Posterior vena cava (tissue), 2 donors: ENCODE measurements around the gene ZNRD2. TPM values are rescaled to one million over a fixed set of nuclear protein-coding genes. Genes with fewer than 3 reads are reported as not detected.
A peak's percentile ranks its signal among the peaks of the same experiment; 100 is the strongest.
"Not testable (repeated sequence)": the region's sequence is repeated elsewhere in the genome, so short reads cannot be mapped to it uniquely, and the experiment has no call there.

Experiments
- DNase-seq: peaks from one replicate; pipeline ENCODE4 v3.0.0-alpha.2; 2020; ENCODE audit warnings: low spot score
- intact Hi-C, 2 donors: fragments of 100-400 bp; cut with DNase I; formaldehyde crosslinking; loops; one replicate each; pipeline versions ENCODE4 v1.14.1 to v1.14.2; 2022 to 2023
- long read RNA-seq, 2 donors: library from polyadenylated mRNA; unstranded; transcript quantifications; one replicate each; pipeline ENCODE4 v2.0.0, GENCODE V29; 2020 to 2021
- total RNA-seq, 2 donors: library from RNA; stranded (reverse); fragmentation: NEBNext Ultra II Directional; extraction: Animal tissue kit (Norgen Biotek cat#: 25700); gene quantifications; one replicate each; pipeline ENCODE4 v1.2.1, GENCODE V29; 2021
- donor health status: DM: yes; HTN: yes; CAD: no.
- donor health status: DM: yes; HTN: yes; CAD: no.

The ZNRD2 gene, protein sequence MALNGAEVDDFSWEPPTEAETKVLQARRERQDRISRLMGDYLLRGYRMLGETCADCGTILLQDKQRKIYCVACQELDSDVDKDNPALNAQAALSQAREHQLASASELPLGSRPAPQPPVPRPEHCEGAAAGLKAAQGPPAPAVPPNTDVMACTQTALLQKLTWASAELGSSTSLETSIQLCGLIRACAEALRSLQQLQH
- total RNA-seq = 10 to 100 TPM; 29.2 to 29.5 TPM
- long read RNA-seq, donor 1, transcript SSSCA1-201 (4 exons, 698 nt) = major isoform, 7 of 9 reads
- long read RNA-seq, donor 1, partial matches to known transcripts = 0 of 9 reads
- long read RNA-seq, donor 1, other reads (novel, unspliced or antisense) = 2 of 9 reads
- long read RNA-seq, donor 2, transcript SSSCA1-201 (4 exons, 698 nt) = major isoform, 10 of 15 reads
- long read RNA-seq, donor 2, partial matches to known transcripts = 0 of 15 reads
- long read RNA-seq, donor 2, other reads (novel, unspliced or antisense) = 0 of 15 reads

DNA sequence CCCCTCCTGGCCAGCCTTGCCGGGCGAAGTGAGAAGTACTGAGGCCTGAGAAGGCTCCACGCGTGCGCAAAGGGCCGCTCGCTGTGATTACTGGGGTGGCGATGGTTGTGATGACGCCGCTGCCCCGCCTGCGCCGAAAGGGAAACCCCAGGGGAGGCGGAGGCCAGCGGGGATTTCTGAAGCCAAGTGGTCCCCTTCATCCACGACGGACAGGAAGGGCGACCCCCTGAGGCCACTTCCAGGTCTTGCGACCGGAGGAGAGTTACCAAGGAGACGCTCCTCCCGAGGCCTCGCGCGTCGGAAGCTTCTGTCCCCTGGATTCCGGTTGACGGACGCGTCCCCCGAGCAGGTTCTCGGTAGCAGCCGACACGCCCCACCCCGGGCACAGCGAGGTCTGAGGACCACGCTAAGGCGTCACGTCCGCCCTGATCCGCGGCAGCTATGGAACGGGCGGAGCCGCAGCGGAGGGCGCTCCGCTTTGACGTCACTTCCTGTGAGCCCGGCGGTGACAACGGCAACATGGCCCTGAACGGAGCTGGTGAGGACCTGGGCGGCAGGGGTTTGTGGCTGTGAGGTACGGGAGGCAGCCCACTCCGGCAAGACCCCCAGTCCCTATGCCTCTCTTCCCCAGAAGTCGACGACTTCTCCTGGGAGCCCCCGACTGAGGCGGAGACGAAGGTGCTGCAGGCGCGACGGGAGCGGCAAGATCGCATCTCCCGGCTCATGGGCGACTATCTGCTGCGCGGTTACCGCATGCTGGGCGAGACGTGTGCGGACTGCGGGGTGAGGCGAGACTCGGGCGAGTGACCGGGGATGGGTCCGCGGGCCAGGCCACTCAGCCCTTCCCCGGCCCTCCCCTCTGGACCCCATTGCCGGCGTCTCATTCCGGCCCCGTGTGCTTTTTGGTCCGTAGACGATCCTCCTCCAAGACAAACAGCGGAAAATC lies at the start of gene ZNRD2:
Gene ZNRD2, plus strand, starts transcription at position 505 of the 946 bp plus-strand sequence. Its CDS starts 15 bp downstream, at position 520.
- peak; percentile 100 for DNase-seq
- intact Hi-C loops = no loop called here

DNA sequence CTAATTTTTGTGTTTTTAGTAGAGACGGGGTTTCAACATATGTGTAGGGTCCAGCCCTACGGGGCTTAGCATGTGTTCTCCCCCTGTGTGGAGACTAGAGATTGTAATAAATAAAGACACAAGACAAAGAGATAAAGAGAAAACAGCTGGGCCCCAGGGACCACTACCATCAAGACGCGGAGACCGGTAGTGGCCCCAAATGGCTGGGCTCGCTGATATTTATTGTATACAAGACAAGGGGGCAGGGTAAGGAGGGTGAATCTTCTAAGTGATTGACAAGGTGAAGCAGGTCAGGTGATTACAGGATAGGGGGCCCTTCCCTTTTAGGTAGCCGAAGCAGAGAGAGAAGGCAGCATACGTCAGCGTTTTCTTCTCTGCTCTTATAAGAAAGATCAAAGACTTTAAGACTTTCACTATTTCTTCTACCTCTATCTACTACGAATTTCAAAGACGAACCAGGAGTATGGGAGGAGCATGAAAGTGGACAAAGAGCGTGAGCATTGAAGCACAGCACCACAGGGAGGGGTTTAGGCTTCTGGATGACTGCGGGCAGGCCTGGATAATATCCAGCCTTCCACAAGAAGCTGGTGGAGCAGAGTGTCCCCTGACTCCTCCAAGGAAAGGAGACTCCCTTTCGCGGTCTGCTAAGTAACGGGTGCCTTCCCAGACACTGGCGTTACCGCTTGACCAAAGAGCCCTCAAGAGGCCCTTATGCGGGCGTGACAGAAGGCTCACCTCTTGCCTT lies 48.3 kb upstream of the ZNRD2 start:
- intact Hi-C loops = not testable (repeated sequence)
- DNase-seq = peak; percentile 29

GRCh38 chr11:65522718-65523630 lies 47.3 kb upstream of the ZNRD2 start:
- intact Hi-C loops = not testable (repeated sequence)
- DNase-seq = peak; percentile 50

DNA sequence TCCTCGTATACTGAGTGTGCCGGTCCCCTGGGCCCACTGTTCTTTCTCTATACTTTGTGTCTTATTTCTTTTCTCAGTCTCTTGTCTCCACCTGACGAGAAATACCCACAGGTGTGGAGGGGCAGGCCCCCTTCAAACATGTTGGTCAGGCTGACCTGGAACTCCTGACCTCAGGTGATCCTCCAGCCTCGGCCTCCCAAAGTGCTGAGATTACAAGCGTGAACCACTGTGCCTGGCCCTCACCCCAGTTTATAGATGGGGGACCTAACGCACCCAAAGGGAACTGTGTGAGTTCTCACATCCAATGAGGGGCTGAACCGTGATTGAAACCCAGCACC lies 46.7 kb upstream of the ZNRD2 start:
- peak; percentile 64 for DNase-seq
- intact Hi-C loops = not testable (repeated sequence)

DNA sequence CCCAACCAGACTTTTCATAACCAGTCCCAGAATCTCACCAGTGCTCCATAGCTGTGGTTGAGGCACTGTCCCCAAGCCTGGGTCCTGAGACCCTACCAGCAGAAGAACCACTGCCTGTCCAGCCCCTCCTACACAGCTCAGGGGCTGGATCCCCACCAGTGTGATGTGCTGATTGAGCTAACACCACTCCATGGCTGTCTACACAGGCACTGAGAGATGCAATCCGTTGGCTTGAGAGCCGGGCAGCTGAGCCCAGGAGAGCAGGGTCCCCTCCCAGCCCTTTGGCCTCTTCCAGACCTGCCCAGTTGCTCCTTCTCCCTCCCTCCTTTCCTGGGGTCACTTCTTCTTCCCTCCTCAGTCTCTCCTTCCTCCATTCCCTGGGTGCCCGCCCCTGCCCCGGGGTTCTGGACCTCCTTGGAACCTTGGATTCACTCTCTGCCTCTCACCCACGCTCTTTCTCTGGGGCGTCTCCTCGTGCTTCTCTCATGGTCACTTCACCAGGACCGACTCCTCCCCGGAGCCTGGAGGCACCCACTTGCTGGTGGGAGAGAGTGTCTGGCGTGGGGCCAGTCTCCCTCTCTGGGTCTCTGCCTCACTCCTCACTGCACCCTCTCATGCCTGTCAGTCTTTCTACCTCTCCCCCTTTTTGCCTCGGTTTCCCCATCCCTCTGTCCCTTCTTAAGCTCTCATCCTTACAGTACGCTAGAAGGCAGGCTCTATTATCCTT lies 46.1 kb upstream of the ZNRD2 start:
- DNase-seq = peak; percentile 86
- intact Hi-C loops = no loop called here

- intact Hi-C loops = no loop called here
- peak; percentile 95 for DNase-seq
Measured at GRCh38 chr11:65524741-65525545, 45.3 kb upstream of the ZNRD2 start, which contains the start of gene SCYL1. TSS of gene SCYL1 (plus strand) at chr11:65525083. CDS start at chr11:65525154, 71 bp downstream.

- DNase-seq = peak; percentile 80
- intact Hi-C loops = no loop called here
Measured at GRCh38 chr11:65525546-65526480, 44.5 kb upstream of the ZNRD2 start.

GRCh38 chr11:65526744-65527143 lies 43.5 kb upstream of the ZNRD2 start:
- intact Hi-C loops = no loop called here
- peak; percentile 69 for DNase-seq

DNA sequence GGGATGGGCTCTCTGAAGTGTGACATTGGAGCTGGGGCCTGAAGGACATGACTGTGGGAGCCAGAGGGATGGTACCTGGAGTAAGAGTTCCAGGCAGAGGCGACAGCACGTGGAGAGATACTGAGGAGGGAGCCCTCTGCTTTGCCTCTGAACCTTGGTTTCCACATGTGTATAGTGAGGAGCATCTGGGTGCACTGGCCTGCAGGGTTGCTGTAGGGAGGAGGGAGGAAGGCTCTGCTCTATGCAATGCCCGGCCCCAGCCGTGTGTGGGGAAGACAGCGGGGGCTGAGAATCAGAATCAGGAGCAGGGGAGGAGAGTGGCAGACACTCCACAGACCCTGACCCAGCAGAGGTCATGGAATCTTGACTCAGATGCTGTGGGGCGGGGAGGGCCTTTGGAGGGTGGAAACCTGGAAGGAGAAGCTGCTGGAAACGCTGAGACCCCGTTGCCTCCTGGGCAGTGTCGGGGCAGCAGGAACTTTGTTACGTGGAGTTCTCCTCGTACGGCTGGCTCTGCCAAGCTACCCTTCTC lies 41.4 kb upstream of the ZNRD2 start:
- peak; percentile 68 for DNase-seq
- intact Hi-C loops = no loop called here

DNA sequence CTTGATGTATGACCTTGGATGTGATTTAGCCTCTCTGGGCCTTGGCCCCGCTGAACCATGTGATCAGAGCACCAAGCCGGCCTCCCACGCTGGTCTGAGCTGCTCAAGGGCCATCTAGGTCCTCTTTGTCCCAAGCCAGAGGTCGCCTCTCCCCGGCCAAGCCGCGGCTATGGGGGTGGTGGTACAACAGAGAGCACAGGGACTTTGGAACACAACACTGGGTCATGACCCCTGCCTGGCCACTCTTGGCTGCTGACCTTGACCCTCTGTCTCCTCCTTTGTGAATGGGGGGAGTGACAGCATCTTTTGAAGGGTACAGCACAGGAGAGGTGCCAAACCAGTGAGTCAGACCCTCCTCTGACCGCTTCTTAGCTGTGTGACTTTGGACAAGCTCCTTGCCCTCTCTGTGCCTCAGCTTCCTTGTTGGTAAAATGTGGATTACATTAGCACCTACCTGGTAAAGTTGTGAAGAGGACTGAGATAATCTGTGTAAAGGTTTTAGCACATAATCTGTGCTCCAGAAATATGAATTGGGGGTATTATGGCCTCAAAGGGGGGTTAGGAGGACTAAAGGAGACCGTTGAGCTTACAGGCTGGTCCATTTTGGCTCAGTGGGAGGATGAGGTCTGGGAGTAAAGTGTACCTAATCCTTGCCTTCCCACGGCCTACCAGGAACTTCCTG lies 40.7 kb upstream of the ZNRD2 start:
- intact Hi-C loops = no loop called here
- DNase-seq = no peak

DNA sequence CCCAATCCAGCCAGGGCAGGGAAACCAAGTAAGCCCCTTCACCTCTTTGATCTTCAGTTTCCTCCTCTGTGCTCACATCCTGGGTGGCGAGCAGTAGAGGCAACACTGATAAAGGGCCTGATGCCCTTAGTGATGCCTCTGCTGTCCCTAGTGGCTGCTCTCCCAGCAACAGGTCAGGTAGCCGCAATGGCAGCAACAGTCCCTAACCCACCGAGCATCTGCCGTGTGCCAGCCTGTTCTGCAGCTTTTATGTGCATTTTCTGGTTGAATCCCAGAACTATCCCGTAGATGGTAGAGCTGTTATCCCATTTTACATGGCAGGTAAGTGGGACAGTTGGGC lies 40.1 kb upstream of the ZNRD2 start:
- intact Hi-C loops = no loop called here
- DNase-seq = no peak

DNA sequence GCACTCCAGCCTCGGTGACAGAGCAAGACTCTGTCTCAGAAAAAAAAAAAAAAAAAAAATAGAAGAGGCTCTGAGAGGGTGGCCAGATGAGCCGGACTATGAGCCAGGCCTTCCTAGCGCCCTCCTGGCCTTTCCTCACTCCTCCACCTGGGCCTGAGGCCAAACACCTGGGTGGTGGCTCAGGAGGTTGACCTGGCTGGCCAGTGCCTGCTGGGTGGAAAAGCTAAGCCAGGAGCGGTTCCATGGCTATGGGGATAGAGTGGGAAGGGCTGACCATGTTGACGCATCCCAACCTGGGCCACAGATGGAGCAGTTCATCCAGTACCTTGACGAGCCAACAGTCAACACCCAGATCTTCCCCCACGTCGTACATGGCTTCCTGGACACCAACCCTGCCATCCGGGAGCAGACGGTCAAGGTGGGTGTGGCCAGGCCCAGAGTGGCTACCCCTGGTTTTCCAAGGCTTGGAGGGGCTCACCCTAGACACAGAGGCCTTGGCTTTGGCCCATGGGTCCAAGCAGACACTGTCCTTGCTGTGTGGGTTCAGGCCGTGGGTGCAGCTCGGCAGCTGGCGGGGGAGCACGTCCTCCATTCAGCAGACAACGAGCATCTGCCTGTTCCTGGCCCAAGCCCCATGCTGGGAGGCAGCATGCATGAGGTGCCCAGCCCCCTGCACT lies 37.8 kb upstream of the ZNRD2 start:
- intact Hi-C loops = no loop called here
- DNase-seq = no peak

- intact Hi-C loops = no loop called here
- DNase-seq = no peak
Measured at GRCh38 chr11:65535102-65535501, 35.2 kb upstream of the ZNRD2 start.

- intact Hi-C loops = no loop called here
- DNase-seq = no peak
Measured at GRCh38 chr11:65536412-65537295, 33.6 kb upstream of the ZNRD2 start.
